ENCODE data around the gene PHF5A.

PHF5A gene

GRCh38 chr22:41468381-41469217 lies at the start of gene PHF5A, which contains the start of gene ACO2:
PHF5A (minus strand) TSS chr22:41468692; CDS start chr22:41468653, 39 bp downstream.
ACO2 (plus strand) TSS chr22:41469117; CDS start chr22:41469147, 30 bp downstream.
- peak; percentile 96 to 98 for DNase-seq (ENCODE audit: low read depth in 2 of 2)

GRCh38 chr22:41518048-41518347 lies 49.5 kb upstream of the PHF5A start:
- DNase-seq (ENCODE audit: low read depth in 2 of 2) = no peak

- no peak for DNase-seq (ENCODE audit: low read depth in 2 of 2)
Measured at GRCh38 chr22:41517172-41518047, 48.9 kb upstream of the PHF5A start.

- DNase-seq (ENCODE audit: low read depth in 2 of 2) = no peak
Measured at GRCh38 chr22:41516462-41516861, 48.0 kb upstream of the PHF5A start.

GRCh38 chr22:41513391-41513790 lies 44.9 kb upstream of the PHF5A start:
- DNase-seq (ENCODE audit: low read depth in 2 of 2) = no peak

- DNase-seq (ENCODE audit: low read depth in 2 of 2) = no peak
Measured at GRCh38 chr22:41512421-41513194, 44.1 kb upstream of the PHF5A start.

- no peak for DNase-seq (ENCODE audit: low read depth in 2 of 2)
Measured at GRCh38 chr22:41511521-41511968, 43.1 kb upstream of the PHF5A start.

GRCh38 chr22:41508770-41509170 lies 40.3 kb upstream of the PHF5A start:
- no peak for DNase-seq (ENCODE audit: low read depth in 2 of 2)

GRCh38 chr22:41507330-41508063 lies 39.0 kb upstream of the PHF5A start:
- DNase-seq (ENCODE audit: low read depth in 2 of 2) = no peak

- no peak for DNase-seq (ENCODE audit: low read depth in 2 of 2)
Measured at GRCh38 chr22:41505511-41506220, 37.2 kb upstream of the PHF5A start.

GRCh38 chr22:41504816-41505215 lies 36.3 kb upstream of the PHF5A start:
- DNase-seq (ENCODE audit: low read depth in 2 of 2) = no peak

- no peak for DNase-seq (ENCODE audit: low read depth in 2 of 2)
Measured at GRCh38 chr22:41504397-41504796, 35.9 kb upstream of the PHF5A start.

GRCh38 chr22:41501209-41501608 lies 32.7 kb upstream of the PHF5A start:
- DNase-seq (ENCODE audit: low read depth in 2 of 2) = no peak

GRCh38 chr22:41500303-41500702 lies 31.8 kb upstream of the PHF5A start:
- no peak for DNase-seq (ENCODE audit: low read depth in 2 of 2)

GRCh38 chr22:41499624-41500280 lies 31.3 kb upstream of the PHF5A start:
- no peak for DNase-seq (ENCODE audit: low read depth in 2 of 2)

- no peak for DNase-seq (ENCODE audit: low read depth in 2 of 2)
Measured at GRCh38 chr22:41498303-41498835, 29.9 kb upstream of the PHF5A start.

- DNase-seq (ENCODE audit: low read depth in 2 of 2) = no peak
Measured at GRCh38 chr22:41491374-41492100, 23.0 kb upstream of the PHF5A start.

- DNase-seq (ENCODE audit: low read depth in 2 of 2) = no peak
Measured at GRCh38 chr22:41488596-41489385, 20.3 kb upstream of the PHF5A start.
